HG02759 (cell line): ENCODE results near the gene SLAMF8.

Experiments used
- ATAC-seq: cut with Tn5 transposase; IDR thresholded peaks from one replicate; pipeline ENCODE4 v1.9.1; 2021; ENCODE audit warnings: mild to moderate bottlenecking, moderate library complexity; ENCODE audit not compliant: unreplicated experiment

The SLAMF8 gene

GRCh38 chr1:159817276-159818041, 9.2 kb upstream of the SLAMF8 start:
- no peak for ATAC-seq

- no peak for ATAC-seq
These were observed 5.4 kb upstream of the SLAMF8 start for GRCh38 chr1:159821171-159821867.

GRCh38 chr1:159823406-159823805, 3.3 kb upstream of the SLAMF8 start:
- no peak for ATAC-seq

GRCh38 chr1:159825564-159825963, 1.1 kb upstream of the SLAMF8 start:
- no peak for ATAC-seq

- no peak for ATAC-seq
These were observed 423 bp downstream of the SLAMF8 start for GRCh38 chr1:159827102-159827490.

GRCh38 chr1:159827549-159827948, 876 bp downstream of the SLAMF8 start:
- ATAC-seq, result no peak

GRCh38 chr1:159828176-159828575, 1.5 kb downstream of the SLAMF8 start:
- ATAC-seq, result no peak

- ATAC-seq, result no peak
These were observed 2.1 kb downstream of the SLAMF8 start for GRCh38 chr1:159828581-159829272.

GRCh38 chr1:159829273-159829634, 2.6 kb downstream of the SLAMF8 start:
- ATAC-seq, result peak; percentile 81

- ATAC-seq, result no peak
These were observed 3.3 kb downstream of the SLAMF8 start for GRCh38 chr1:159829822-159830465.

GRCh38 chr1:159830722-159831121, 4.0 kb downstream of the SLAMF8 start:
- no peak for ATAC-seq

- no peak for ATAC-seq
These were observed 4.9 kb downstream of the SLAMF8 start for GRCh38 chr1:159831412-159832141.

GRCh38 chr1:159832309-159832708, 5.6 kb downstream of the SLAMF8 start:
- ATAC-seq, result no peak

GRCh38 chr1:159835356-159835755, 8.7 kb downstream of the SLAMF8 start:
- ATAC-seq, result no peak

- no peak for ATAC-seq
These were observed 9.3 kb downstream of the SLAMF8 start for GRCh38 chr1:159835862-159836525.

- peak; percentile 63 for ATAC-seq
These were observed 12.0 kb downstream of the SLAMF8 start for GRCh38 chr1:159838715-159839114.

- peak; percentile 63 for ATAC-seq
These were observed 12.6 kb downstream of the SLAMF8 start for GRCh38 chr1:159839116-159839849.

GRCh38 chr1:159841749-159842148, 15.1 kb downstream of the SLAMF8 start:
- no peak for ATAC-seq

GRCh38 chr1:159843459-159843858, 16.8 kb downstream of the SLAMF8 start:
- ATAC-seq, result no peak
